Islet of Langerhans (tissue), 1 donor: ENCODE measurements around the gene RASGRF1.
"Not testable (repeated sequence)": the region's sequence is repeated elsewhere in the genome, so short reads cannot be mapped to it uniquely, and the experiment has no call there.

Source experiments
- FAIRE-seq: peaks from one replicate; lab custom pipeline; 2011; peaks lifted over from hg19 to GRCh38; lab: Jason Lieb, UNC

The RASGRF1 gene

GRCh38 chr15:78928616-78929093 is 161.9 kb downstream of the RASGRF1 start:
- FAIRE-seq, result no peak

GRCh38 chr15:78928176-78928575 is 162.4 kb downstream of the RASGRF1 start:
- FAIRE-seq, result not testable (repeated sequence)

- no peak for FAIRE-seq
Measured at GRCh38 chr15:78927077-78927790, 163.3 kb downstream of the RASGRF1 start.

GRCh38 chr15:78925956-78926743 is 164.4 kb downstream of the RASGRF1 start:
- no peak for FAIRE-seq

GRCh38 chr15:78925076-78925624 is 165.4 kb downstream of the RASGRF1 start:
- no peak for FAIRE-seq

- no peak for FAIRE-seq
Measured at GRCh38 chr15:78923480-78924360, 166.9 kb downstream of the RASGRF1 start.

- FAIRE-seq, result no peak
Measured at GRCh38 chr15:78923015-78923414, 167.6 kb downstream of the RASGRF1 start.

- FAIRE-seq, result no peak
Measured at GRCh38 chr15:78922527-78922926, 168.1 kb downstream of the RASGRF1 start.

- no peak for FAIRE-seq
Measured at GRCh38 chr15:78921940-78922339, 168.6 kb downstream of the RASGRF1 start.

- FAIRE-seq, result no peak
Measured at GRCh38 chr15:78921517-78921916, 169.1 kb downstream of the RASGRF1 start.

GRCh38 chr15:78917888-78918287 is 172.7 kb downstream of the RASGRF1 start:
- FAIRE-seq, result no peak

GRCh38 chr15:78916088-78916487 is 174.5 kb downstream of the RASGRF1 start:
- no peak for FAIRE-seq

- FAIRE-seq, result no peak
Measured at GRCh38 chr15:78915341-78916087, 175.1 kb downstream of the RASGRF1 start.

GRCh38 chr15:78914027-78914764 is 176.4 kb downstream of the RASGRF1 start:
- FAIRE-seq, result no peak

- FAIRE-seq, result no peak
Measured at GRCh38 chr15:78913012-78913411, 177.6 kb downstream of the RASGRF1 start.

GRCh38 chr15:78912316-78912715 is 178.3 kb downstream of the RASGRF1 start:
- FAIRE-seq, result no peak

- no peak for FAIRE-seq
Measured at GRCh38 chr15:78910271-78910670, 180.3 kb downstream of the RASGRF1 start.
